GM18519 (cell line): ENCODE measurements around the gene LRRC30.

Source experiments
- ATAC-seq: cut with Tn5 transposase; IDR thresholded peaks from one replicate; pipeline ENCODE4 v1.9.1; 2021; ENCODE audit warnings: mild to moderate bottlenecking, moderate library complexity; ENCODE audit not compliant: unreplicated experiment, low FRiP score

Gene LRRC30

DNA sequence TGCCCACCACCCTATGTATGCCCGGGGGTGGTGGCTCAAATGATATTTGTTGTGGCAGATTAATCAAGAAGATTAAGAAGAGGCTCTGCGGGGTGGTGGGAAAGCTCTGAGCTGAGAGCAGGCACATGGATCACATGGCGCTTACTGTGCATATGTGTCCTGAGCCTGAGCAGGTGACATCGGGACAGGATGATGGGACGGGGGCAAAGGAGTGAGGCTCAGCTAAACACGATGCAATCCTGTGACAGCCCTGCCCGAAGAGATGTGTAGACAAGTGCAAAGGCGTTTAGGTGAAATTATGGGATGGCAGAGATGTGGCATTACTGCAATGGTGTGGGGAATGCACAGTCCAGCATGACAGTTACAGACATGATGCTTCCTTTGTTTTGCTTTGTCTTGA is 6.0 kb downstream of the LRRC30 start:
- ATAC-seq: no peak

DNA sequence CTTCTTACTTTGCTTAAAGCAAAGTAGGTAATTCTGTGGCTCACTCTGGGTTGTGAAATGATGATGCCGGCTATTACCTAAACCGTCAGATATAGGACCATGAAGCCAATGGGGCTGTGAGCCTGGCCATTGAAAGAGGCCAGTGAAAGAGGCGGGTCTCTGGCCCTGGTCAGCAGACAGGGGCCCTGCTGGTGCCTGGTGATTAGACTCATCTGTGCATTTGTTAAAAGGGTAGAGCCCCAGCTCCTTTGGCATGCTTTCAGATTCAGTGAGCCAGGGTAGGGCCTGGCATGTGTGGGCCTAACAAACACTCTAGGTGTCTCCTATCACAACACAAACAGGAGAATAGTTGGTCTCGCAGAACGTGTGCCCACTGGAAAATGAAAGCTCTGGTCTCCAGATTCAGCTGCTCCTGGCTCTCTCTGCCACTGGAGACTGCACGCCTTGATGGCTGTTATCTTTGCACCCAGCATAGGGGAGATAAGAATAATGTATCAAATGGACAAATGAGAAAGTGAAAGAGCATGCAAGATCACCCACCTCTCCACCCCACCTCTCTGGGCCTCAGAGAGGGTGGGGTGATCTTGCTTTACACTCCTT is 6.9 kb downstream of the LRRC30 start:
- ATAC-seq: no peak

DNA sequence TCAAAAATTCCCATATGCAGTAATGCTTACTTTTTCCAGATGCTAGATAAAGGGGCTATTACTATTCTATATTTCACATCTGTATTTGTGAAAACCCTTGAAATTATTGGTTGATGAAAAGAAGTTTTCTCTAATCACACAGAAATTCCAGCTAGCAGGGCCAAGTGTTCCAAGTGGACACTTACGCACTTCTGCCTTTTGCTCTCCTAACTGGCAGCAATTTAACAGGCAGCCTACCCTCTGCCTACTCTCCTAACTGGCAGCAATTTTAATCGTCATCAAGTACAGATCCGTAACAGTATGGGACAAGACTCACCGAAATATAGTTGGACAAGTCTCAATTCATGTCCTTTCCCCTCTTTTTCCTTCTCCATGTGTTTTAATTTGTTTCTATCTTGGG is 12.0 kb downstream of the LRRC30 start:
- no peak for ATAC-seq

DNA sequence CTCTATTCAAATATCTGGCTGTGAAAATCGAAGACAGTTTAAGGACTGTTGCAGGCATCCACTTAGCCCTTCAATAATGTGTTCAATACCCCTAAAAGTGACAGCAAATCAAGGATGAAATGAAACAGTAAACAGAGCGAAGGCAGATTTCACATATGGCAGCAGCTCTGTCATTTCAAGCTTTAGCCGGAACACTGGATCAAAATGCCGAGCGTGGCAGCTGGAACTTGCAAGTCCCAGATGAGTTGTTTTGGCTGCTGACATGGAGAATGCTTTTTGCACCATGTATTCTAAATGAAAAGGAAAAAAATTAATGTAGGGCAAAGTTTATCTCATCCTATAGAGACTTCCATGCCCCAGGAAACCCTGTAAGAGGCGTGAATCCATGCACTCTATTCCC is 18.0 kb downstream of the LRRC30 start:
- ATAC-seq: no peak

DNA sequence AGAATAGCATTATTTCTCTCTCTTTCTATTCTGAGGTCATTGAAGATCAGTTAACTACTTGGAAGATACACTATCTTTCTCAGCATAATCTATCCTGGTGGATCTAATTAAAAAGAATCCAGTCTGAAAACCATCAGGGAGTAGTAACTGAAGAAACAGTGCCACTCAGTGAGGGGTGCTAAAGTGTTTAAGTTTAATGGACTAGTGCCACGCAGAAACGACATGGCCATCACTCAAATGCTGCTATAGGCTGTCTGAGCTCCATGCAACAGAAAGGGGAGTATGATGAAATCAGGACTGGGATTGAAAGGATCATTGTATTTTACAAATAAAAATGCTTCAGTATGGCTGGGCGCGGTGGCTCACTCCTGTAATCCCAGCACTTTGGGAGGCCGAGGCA is 23.3 kb downstream of the LRRC30 start:
- ATAC-seq: no peak

DNA sequence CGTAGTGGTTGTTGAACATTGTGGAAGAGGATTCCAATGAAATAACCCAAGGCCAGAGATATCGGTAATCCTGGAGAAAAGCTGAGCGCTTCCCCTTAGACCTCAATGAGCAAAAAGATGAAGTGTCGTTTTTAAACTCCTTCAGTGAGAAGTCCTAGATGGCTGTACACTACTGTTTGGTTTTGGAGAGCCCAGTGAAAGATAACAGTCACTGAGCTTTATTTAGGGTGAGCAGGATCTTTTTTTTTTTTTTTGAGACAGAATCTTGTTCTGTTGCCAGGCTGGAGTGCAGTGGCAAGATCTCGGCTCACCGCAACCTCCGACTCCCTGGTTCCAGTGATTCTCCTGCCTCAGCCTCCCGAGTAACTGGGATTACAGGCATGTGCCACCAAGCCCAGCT is 24.2 kb downstream of the LRRC30 start:
- ATAC-seq: no peak

DNA sequence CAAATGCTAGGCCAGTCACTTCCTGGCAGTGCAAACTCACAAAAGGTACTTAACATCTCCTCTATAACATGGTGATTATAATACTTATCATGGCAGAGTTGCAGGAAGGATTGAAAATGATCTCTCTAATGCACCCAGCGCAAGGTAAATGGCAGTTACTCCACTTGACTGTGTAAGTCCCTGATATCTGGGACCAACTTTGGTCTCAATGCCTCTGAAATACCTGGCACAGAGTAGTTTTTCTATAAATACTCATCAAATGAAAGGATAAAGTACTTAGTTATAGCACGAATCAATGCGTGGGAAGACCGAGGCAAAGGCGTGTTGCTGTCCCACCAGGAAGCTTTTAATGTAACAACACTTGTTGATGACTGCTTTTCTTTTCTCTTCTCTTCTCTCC is 24.8 kb downstream of the LRRC30 start:
- ATAC-seq: no peak

DNA sequence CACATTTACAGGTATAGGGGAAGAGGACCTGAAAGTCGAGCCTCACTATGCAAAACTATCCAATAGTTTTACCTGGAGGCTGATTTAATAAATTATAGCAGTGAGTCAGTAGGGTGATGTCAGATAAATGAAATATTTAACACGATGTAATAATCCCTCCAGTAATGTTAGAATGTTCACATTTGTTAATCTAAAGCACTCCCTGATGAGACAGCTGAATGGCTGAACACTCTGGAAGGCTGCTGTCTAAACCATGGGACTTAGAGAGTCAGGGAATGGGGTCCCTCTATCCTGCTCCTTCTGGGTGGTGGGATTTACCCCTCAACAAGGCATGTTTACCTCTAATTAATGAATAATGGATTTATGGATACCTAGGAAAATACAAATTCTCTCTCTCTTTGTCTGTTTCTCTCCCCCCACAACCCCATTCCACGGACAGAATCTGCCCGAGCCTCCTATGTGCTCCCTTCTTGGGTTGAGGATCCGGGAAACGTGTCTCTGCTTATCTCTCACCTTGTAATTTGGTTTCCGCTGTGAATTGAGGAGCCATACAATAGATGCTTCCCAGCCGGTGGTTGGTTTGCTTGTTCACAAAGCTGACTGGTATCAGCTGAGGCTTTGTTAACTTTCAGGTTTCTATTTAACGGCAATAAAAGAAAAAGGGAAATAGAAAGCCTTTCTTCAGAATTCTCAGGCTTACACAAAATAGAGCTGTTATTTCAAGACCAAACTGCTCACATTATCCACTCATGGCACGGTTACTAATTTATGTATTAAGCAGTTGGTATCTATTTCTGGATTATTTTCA is 25.9 kb downstream of the LRRC30 start:
- no peak for ATAC-seq

DNA sequence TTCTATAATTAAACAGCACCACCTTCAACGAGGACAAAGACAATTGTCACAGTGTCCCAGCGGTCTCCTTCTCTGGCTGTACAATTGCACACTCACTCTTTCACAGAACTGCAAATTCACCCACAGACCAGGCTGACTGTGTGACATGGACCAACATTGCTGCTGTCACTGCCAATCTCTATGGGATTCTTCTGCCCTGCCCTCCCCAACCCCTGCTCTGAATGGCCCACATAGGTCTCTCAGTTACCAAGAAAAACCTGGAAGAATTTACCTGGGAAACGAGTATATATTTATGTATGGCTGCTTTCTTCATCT is 26.5 kb downstream of the LRRC30 start:
- no peak for ATAC-seq

DNA sequence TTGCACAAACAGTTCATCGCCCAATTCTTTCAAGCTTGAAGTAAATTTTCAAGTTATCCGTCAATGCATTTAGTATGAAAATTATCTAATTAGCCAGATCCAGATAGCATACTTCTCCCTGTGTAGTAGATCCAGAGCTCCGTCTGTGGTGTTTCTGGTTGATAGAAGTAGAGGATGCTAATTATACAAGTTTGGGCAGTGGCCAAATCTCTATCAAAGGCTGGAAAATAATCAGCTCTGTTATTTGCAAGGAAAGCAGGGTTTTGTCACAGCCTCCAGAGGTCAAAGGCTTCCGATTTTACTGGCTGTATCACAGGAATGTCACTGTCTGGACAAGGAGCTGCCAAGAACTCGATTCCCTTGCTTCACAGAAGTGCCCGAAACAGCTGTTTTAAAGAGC is 28.6 kb downstream of the LRRC30 start:
- no peak for ATAC-seq

DNA sequence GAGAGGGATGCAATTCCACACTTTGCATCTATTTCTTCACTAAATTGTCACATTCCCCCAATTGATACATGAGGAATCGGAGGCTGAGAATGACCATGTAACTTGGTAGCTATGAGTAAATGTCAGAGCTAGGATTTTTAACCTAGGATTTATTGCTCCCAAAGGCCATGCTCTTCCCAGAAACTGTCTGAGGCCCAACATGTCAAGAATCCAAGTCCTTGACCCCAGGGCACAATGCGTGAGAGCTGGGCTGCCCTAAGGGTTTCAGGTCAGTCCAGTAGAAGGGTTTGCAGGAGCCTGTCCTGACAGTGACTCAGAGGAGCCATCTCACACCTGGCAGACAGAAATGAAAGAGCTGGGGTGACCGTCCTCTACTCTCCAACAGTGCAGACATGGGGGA is 30.3 kb downstream of the LRRC30 start:
- no peak for ATAC-seq

DNA sequence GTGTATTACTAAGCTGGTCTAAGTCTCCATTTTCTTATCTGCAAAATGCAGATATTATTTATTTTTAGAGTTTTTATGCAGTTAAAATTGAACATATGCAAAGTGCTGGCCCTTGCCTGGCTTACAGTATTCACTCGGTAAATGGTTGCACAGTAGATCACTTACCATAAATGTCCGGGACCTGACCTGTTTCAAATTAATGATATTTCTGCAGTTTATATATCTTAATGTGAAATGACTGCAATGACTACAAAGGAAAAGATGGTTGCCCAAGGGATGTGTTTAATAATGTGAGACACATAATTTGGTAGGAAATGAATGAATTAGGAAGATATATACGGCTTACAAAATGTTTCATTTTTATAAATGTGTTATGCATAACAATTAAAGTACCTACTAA is 37.1 kb downstream of the LRRC30 start:
- ATAC-seq: no peak

DNA sequence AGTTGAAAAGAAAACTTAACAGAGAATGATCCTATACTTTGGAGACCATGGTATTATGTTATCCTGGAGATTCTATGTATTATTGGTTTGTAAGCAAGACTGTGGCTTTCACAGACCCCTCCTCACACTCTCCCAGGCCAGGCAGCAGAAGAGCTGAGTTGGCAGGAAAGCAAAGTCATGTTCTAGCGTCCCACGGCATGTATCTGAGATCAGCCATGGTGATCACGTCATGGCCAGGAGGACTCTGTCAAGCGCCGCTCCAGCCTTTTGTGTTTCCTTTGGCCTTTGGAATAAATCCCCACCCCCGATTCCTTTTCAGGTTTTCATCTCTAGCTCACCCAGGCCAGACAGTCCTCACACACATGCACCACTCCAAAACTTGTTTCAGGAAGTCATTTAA is 39.1 kb downstream of the LRRC30 start:
- no peak for ATAC-seq

DNA sequence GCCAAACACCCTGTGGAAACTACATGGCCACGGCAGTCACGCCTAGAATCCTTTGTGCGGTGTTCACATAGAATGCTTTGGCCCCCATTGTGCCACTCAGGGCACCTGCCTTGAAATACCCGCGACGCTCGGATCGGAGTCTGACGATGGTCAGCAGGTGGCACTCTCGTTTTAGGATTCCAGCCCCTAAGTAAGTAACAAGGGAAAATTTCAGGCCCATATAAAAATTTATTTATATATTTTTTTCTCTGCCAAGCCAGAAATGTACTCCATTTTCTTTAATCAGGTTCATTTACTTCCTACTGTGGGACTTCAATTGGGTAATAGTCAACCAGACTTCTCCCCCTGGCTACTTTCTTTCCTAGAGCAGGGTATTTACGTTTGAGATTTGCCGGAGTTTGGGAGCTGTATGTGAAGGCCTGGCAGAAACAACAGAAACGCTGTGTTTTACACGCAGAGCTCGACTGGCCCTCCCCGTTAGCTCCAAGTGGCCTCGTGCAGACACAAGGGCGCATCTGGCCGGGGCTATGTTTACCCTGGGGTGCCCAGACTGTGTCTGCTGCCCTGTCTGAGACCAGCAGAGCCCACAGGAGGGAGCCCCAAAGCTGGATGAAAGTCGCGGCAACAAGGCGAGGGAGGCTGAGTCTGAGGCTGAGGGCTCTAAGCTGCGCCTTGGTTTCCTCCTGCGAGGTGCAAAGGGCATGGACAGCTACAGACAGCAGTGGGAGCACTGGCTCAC is 41.6 kb downstream of the LRRC30 start:
- no peak for ATAC-seq

DNA sequence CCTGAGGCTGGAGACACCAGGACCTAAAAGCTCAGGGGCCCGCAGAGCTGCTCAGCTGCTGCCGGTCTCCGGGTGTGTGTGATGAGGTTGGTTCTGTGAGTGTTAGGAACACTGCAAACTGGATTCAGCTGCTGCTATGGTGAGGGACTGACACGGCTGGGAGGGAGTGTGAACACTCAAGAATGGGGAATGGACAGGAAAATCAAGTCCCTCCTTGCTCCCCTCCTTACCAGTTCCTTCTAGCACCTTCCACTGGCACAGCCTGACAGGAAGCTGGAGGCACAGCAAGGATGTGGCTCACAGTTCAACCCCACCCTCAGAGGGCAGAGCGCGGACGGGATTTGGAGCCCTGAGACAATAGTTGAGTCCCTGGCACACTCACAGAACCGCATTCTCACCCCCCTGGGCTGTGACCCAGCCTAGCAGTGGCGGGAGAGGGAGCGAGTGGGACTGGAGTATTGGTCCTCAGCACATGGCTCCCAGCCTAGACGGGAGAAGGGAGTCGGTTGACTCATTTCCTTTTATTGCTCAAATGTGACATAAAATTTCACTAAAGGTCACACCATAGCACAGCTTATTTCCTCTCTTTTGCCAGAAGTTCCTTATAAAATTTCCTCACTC is 42.5 kb downstream of the LRRC30 start:
- ATAC-seq: no peak

DNA sequence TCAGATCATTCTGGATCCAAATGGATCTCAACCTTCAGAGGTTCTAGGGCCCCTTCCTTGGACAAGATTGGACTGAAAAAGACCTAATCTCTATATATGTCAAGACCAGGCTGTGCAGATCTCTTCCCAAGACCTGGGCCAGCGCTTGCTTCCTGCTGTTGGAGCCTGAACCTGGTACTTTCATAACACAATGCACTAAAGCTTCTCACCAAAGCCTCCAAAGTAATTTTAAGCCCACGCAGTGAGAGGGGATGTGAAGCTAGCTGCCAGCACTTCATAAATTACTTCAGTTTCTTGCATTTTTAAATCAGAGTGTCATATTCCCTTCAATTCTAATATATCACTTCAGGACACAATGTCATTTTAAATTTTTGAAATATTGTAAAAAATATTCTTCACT is 50.7 kb downstream of the LRRC30 start:
- ATAC-seq: no peak
